Ovary (tissue), 3 donors: Measurements from ENCODE around the gene KRT33B.

Experiments used
- POLR2A ChIP-seq: fragments of 450-650 bp; IDR thresholded peaks from one replicate; pipeline ENCODE4 v1.6.1; 2017; ENCODE audit warnings: antibody characterized with exemption, mild to moderate bottlenecking, moderate library complexity
- TF ChIP-seq, protein P1 (sequence below), 3 donors: fragments of 450-650 bp in 2 of 3; fragments of 200-600 bp in 1 of 3; IDR thresholded peaks; one replicate each; pipeline versions ENCODE4 v1.5.1 to v1.8.0; 2016 to 2022; ENCODE audit warnings: antibody characterized with exemption in 3 of 3, mild to moderate bottlenecking in 1 of 3
- donor health status: DM: no; HTN: no; CAD: no.

DNA sequence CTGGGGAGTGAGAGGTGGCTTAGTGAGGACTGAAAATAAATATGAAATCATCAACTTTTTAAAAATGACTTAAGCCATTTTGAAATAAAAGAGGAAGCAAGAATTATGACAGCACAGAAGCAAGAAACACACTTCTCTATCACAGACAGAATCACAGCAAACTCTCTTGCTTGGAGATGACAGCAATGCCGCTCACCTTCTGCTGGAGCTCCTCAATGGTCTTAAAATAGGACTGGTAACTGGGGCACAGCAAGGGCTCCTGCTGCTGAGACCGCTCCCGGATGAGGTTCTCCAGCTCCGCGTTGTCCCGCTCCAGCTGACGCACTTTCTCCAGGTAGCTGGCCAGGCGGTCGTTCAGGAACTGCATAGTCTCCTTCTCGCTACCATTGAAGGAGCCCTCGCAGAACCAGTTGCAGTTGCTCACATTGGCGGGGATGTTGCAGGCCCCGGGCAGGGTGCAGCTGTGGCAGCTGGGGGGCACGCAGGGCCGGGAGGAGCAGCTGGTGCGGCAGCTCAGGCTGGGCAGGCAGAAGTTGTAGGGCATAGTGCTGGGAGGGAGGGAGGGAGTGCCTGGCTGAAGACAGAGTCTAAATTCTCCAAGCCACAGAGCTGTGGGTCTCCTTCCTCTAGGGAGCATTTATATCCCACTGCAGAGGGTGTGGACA, 27.5 kb upstream of the KRT33B start, which contains the start of gene KRT31:
- TF ChIP-seq, protein P1, sequence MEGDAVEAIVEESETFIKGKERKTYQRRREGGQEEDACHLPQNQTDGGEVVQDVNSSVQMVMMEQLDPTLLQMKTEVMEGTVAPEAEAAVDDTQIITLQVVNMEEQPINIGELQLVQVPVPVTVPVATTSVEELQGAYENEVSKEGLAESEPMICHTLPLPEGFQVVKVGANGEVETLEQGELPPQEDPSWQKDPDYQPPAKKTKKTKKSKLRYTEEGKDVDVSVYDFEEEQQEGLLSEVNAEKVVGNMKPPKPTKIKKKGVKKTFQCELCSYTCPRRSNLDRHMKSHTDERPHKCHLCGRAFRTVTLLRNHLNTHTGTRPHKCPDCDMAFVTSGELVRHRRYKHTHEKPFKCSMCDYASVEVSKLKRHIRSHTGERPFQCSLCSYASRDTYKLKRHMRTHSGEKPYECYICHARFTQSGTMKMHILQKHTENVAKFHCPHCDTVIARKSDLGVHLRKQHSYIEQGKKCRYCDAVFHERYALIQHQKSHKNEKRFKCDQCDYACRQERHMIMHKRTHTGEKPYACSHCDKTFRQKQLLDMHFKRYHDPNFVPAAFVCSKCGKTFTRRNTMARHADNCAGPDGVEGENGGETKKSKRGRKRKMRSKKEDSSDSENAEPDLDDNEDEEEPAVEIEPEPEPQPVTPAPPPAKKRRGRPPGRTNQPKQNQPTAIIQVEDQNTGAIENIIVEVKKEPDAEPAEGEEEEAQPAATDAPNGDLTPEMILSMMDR (IDR thresholded peaks at IDR 0.05), result no peak
- no peak for TF ChIP-seq POLR2A
